Duodenal mucosa (tissue), 2 donors: ENCODE data around the gene AP5Z1.
"Not testable (repeated sequence)": the region's sequence is repeated elsewhere in the genome, so short reads cannot be mapped to it uniquely, and the experiment has no call there.

Experiments used
- H3K27ac ChIP-seq: one replicate; pipeline ENCODE4 v1.7.0; 2013; ENCODE audit warnings: low read depth, low read length
- H3K27me3 ChIP-seq, 2 donors: one replicate each; pipeline ENCODE4 v1.7.0; 2013; ENCODE audit warnings: low read length in 2 of 2, control low read depth in 1 of 2; ENCODE audit not compliant: insufficient read depth in 2 of 2, control insufficient read depth in 1 of 2
- H3K36me3 ChIP-seq, 2 donors: one replicate each; pipeline ENCODE4 v1.7.0; 2013; ENCODE audit warnings: low read length in 2 of 2, control low read depth in 1 of 2; ENCODE audit not compliant: insufficient read depth in 2 of 2, control insufficient read depth in 1 of 2
- H3K4me1 ChIP-seq, 2 donors: one replicate each; pipeline ENCODE4 v1.7.0; 2013; ENCODE audit warnings: low read length in 2 of 2, control low read depth in 1 of 2; ENCODE audit not compliant: insufficient read depth in 2 of 2, control insufficient read depth in 1 of 2
- H3K4me3 ChIP-seq, 2 donors: one replicate each; pipeline ENCODE4 v1.7.0; 2013; ENCODE audit warnings: low read length in 2 of 2, low read depth in 1 of 2
- H3K9ac ChIP-seq, 2 donors: one replicate each; pipeline ENCODE4 v1.7.0; 2013; ENCODE audit warnings: low read length in 2 of 2, low read depth in 1 of 2
- H3K9me3 ChIP-seq, 2 donors: one replicate each; pipeline ENCODE4 v1.7.0; 2013; ENCODE audit warnings: low read length in 2 of 2, control low read depth in 1 of 2; ENCODE audit not compliant: control insufficient read depth in 1 of 2

The AP5Z1 gene

DNA sequence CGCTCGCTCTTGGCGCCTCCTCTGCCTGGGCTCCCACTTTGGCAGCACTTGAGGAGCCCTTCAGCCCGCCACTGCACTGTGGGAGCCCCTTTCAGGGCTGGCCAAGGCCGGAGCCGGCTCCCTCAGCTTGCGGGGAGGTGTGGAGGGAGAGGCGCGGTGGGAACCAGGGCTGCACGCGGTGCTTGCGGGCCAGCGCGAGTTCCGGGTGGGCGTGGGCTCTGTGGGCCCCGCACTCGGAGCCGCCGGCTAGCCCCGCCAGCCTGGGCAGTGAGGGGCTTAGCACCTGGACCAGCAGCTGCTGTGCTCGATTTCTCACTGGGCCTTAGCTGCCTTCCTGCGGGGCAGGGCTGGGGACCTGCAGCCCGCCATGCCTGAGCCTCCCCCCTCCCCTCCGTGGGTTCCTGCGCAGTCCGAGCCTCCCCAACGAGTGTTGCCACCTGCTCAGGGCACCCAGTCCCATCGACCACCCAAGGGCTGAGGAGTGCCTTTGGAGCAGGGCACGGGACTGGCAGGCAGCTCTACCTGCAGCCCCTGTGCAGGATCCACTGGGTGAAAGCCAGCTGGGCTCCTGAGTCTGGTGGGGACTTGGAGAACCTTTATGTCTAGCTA lies 18.1 kb downstream of the AP5Z1 start:
- H3K36me3 ChIP-seq: peaks cover 0 to 22% of the 10 kb centered on the region in 2 donors
- H3K27me3 ChIP-seq, H3K27ac ChIP-seq, H3K9ac ChIP-seq, H3K4me1 ChIP-seq, H3K4me3 ChIP-seq, H3K9me3 ChIP-seq: not testable (repeated sequence)

DNA sequence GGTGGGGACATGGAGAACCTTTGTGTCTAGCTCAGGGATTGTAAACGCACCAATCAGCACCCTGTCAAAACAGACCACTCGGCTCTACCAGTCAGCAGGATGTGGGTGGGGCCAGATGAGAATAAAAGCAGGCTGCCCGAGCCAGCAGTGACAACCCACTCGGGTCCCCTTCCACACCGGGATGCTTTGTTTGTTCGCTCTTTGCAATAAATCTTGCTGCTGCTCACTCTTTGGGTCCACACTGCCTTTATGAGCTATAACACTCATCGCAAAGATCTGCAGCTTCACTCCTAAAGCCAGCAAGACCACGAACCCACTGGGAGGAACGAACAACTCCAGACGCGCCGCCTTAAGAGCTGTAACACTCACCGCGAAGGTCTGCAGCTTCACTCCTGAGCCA lies 18.7 kb downstream of the AP5Z1 start:
- not testable (repeated sequence) for H3K4me1 ChIP-seq, H3K27ac ChIP-seq, H3K9ac ChIP-seq, H3K4me3 ChIP-seq, H3K27me3 ChIP-seq, H3K9me3 ChIP-seq
- peaks cover 0 to 18% of the 10 kb centered on the region in 2 donors for H3K36me3 ChIP-seq

- Histone ChIP-seq H3K4me1 (peaks cover 0 to 6% of the 10 kb centered on the region in 2 donors), H3K4me3 (no peak overlapping the region), H3K9ac (no peak overlapping the region), H3K27me3 (no peaks in the 10 kb centered on the region), H3K27ac (no peak overlapping the region), H3K9me3 (no peaks in the 10 kb centered on the region), H3K36me3 (peaks cover 0 to 18% of the 10 kb centered on the region in 2 donors)
Observed at GRCh38 chr7:4794591-4795350, 19.3 kb downstream of the AP5Z1 start.

DNA sequence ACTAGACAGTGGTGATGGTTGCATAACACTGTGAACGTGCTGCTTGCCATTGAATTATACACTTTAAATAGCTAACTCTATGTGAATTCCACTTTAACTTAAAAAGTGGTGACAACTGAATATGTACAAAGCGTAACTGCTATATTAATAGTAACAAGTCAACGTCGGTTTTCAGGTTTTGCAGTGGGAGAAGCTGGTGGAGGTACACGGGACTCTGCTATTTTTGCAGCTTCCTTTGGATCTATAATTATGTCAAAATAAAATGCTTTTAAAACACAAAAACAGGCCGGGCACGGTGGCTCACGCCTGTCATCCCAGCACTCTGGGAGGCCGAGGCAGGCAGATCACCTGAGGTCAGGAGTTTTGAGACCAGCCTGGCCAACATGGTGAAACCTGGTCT lies 21.0 kb downstream of the AP5Z1 start:
- peaks cover 0 to 5% of the 10 kb centered on the region in 2 donors for H3K36me3 ChIP-seq
- H3K4me1 ChIP-seq: peaks cover 0 to 6% of the 10 kb centered on the region in 2 donors
- no peaks in the 10 kb centered on the region for H3K9me3 ChIP-seq
- H3K27ac ChIP-seq: no peak overlapping the region
- no peak overlapping the region for H3K4me3 ChIP-seq
- H3K27me3 ChIP-seq: no peaks in the 10 kb centered on the region
- H3K9ac ChIP-seq: no peak overlapping the region

DNA sequence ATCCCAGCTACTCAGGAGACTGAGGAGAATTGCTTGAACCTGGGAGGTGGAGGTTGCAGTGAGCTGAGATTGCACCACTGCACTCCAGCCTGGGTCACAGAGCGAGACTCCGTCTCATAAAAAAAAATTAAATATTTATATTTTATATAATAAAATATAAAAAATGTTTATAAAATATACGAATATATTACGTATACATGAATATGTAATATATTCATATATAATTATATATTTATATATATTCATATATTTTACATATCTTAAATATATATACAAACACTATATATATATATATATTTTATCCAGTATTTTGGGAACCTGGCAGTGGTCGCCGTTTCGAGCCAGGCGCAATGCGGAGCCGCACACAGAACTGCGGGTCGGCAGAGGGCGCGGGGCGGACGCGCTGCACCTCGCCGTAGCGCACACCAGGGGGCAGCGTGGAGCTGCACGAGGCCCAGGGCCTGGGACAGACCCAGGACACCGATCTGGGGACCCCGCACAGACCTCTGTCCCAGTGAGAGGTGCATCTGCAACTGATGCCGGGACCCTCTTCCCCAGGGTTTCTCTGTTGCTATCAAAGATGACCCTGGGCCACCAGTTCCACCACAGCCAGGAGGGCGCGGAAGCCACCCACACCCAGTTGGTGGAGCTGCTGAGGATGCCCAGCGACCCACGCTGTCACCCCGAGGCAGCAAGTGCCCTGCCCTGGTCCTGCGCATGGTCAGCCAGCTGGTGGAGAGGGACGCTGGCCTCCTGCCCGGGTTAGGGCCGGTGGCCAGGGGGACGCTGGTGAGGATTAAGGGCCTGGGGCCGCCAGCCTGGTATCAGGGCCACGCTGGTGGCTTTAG lies 22.7 kb downstream of the AP5Z1 start:
- no peaks in the 10 kb centered on the region for H3K9me3 ChIP-seq
- H3K36me3 ChIP-seq: no peaks in the 10 kb centered on the region
- no peaks in the 10 kb centered on the region for H3K4me1 ChIP-seq
- H3K27ac ChIP-seq: no peak overlapping the region
- no peak overlapping the region for H3K4me3 ChIP-seq
- no peaks in the 10 kb centered on the region for H3K27me3 ChIP-seq
- H3K9ac ChIP-seq: no peak overlapping the region

DNA sequence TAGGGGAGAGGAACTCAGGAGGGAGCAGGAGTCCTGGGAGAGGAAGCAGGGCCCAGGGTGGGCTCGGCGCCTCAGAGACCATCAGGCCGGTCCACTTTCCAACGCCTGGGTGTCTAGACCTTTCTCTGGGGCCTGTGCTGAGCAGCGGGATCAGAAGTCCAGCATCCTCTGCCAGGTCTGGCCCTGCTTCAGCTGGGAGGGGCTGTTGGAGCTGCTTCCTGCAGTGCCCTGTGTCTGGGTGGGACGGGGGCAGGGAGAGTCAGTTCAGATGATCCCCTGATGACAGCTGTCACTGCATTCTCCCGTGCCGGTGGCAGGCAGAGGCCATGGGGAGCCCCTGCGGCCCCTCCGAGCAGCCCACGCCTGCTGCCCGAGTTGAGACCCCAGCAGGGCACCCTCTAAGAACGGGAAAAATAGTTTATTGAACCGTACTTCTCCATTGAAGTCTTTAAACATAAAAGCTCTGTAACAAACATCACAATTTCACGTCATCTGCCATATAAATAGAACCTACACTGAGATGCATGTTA lies 23.3 kb downstream of the AP5Z1 start:
- Histone ChIP-seq H3K9me3 (no peaks in the 10 kb centered on the region), H3K4me1 (no peaks in the 10 kb centered on the region), H3K27me3 (no peaks in the 10 kb centered on the region), H3K36me3 (no peaks in the 10 kb centered on the region), H3K27ac (no peak overlapping the region), H3K9ac (no peak overlapping the region), H3K4me3 (no peak overlapping the region)

- Histone ChIP-seq H3K4me1 (no peaks in the 10 kb centered on the region), H3K9me3 (no peaks in the 10 kb centered on the region), H3K36me3 (no peaks in the 10 kb centered on the region), H3K9ac (no peak overlapping the region), H3K27ac (no peak overlapping the region), H3K4me3 (no peak overlapping the region), H3K27me3 (no peaks in the 10 kb centered on the region)
Observed at GRCh38 chr7:4799508-4800268, 24.3 kb downstream of the AP5Z1 start.

DNA sequence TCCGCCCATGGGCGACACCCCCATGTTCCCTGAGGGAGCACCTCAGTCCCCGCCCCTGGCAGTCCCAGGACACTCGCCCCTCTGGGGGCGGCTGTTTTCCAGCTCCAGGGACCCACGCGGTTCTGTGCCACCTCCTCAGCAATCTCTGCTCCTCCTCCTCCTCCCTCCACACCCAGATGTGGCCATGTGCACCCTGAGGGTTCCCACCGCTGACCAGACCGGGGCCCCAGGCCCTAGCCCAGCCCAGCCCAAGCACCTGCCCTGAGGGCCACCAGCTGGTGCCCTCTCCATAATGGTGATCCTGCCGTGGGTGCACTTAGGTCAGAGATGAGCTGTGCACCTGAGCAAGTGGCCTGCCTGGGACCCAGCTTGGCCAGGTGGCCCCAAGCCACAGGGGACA lies 25.1 kb downstream of the AP5Z1 start:
- H3K4me3 ChIP-seq: no peak overlapping the region
- no peaks in the 10 kb centered on the region for H3K27me3 ChIP-seq
- no peaks in the 10 kb centered on the region for H3K4me1 ChIP-seq
- H3K9ac ChIP-seq: no peak overlapping the region
- H3K27ac ChIP-seq: no peak overlapping the region
- H3K36me3 ChIP-seq: no peaks in the 10 kb centered on the region
- H3K9me3 ChIP-seq: no peaks in the 10 kb centered on the region

DNA sequence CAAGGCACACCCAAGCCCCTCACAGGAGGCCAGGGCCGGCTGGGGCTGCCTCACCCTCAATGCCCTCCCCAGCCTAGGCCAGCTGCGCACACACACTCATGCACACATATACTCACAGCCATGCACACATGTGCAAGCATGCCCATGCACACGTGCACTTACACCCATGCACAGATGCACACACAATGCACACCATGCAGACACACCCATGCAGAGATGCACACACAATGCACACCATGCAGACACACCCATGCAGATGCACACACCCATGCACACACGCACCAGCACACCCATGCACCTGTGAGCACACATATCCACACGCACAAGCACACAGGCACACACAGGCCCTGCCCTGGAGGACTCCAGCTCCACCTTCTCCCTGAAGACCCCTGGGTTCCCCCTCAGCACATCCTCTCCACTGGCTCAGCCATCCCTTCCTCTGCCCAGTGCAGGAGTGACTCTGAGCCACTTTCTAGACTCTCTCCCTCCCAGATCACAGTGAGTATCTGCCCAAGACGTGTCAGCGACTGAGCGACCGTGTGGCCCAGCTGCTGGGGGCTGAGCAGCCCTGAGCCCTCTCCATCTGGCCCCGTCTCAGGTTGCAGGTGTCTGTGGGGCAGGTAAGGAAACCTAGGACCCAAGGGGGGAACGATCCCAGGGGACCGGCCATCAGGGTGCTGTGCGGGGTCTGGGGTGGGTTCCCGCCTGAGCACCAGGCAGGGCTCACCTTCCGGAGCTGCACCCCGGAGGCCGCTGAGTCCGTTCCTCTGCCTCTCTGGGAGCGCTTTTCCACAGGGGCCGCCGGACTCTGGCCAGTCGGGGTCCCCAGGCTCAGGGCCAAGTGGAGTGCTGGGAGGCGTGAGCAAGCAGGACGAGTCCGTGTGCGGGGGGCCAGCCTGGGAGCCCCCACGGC lies 25.8 kb downstream of the AP5Z1 start:
- H3K27me3 ChIP-seq: no peaks in the 10 kb centered on the region
- H3K9ac ChIP-seq: no peak overlapping the region

More for the DNA sequence above, 25.8 kb downstream of the AP5Z1 start:
- Histone ChIP-seq H3K36me3 (no peaks in the 10 kb centered on the region), H3K27ac (no peak overlapping the region), H3K4me1 (no peaks in the 10 kb centered on the region), H3K9me3 (no peaks in the 10 kb centered on the region), H3K4me3 (no peak overlapping the region)
